IPS DF 6.9 (cell line): ENCODE data around the gene SLC25A48.
"Not testable (repeated sequence)": the region's sequence is repeated elsewhere in the genome, so short reads cannot be mapped to it uniquely, and the experiment has no call there.

ENCODE experiments used
- DNase-seq: peaks from one replicate; pipeline ENCODE4 v3.0.0-alpha.2; 2013; ENCODE audit warnings: low read depth, low spot score
- H3K27ac ChIP-seq: one replicate; pipeline ENCODE4 v1.5.1; 2013; ENCODE audit warnings: low read length, control low read depth
- H3K27me3 ChIP-seq: 2 replicates; pipeline ENCODE4 v1.6.1; 2013; ENCODE audit warnings: mild to moderate bottlenecking, low read length; ENCODE audit not compliant: control insufficient read depth, insufficient read depth
- H3K36me3 ChIP-seq: 2 replicates; pipeline ENCODE4 v1.6.1; 2013; ENCODE audit warnings: low read length; ENCODE audit not compliant: control insufficient read depth, insufficient read depth
- H3K4me1 ChIP-seq: 2 replicates; pipeline ENCODE4 v1.6.1; 2013; ENCODE audit warnings: low read length; ENCODE audit not compliant: control insufficient read depth, insufficient read depth
- H3K4me3 ChIP-seq: 2 replicates; pipeline ENCODE4 v1.5.1; 2013; ENCODE audit warnings: mild to moderate bottlenecking, low read length
- H3K9me3 ChIP-seq: 2 replicates; pipeline ENCODE4 v1.6.1; 2013; ENCODE audit warnings: low read length, inconsistent platforms; ENCODE audit not compliant: control insufficient read depth, insufficient read depth
- WGBS: extraction: QIAGEN DNeasy Blood & Tissue Kit; methylation state at CpG from one replicate; pipeline ENCODE4 v1.1.7; 2013; ENCODE audit warnings: mixed read lengths, missing lambda C conversion rate; ENCODE audit not compliant: insufficient read length, insufficient coverage; 5-methylcytosine and 5-hydroxymethylcytosine counted together

SLC25A48 gene

DNA sequence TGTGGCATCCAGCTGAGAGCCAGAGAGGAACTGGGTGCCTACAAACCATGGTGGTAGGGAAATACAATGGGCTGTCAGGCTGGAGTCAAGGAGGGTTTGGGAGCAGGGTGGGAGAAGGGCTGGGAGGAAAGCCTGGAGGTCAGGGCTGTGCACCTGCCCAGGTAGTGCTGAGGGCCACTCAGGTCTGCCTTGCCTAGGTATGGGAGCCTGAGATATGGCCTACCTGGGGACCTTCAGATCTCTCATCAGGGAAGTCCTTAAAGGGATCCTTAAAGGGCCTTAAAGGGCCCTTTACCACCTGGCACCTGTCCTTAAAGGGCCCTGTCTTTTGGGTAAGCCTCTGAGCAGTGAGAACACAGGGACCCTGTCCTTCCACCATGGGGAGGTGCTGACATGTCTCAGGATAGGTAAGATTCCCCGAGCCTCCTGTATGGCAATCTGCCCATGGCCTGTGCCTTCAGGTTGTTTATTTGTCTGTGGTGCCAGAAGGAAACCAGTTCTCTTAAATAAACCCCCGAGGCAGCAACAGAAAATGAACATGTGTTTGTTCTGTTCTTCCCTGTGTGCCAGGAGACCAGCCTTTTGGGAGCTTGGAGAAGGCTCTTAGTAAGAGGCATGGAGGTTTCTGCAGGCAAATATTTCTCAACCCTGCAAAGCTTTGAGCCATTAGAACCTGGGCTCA lies 23.3 kb downstream of the SLC25A48 start:
- no peaks in the 10 kb centered on the region for H3K4me1 ChIP-seq
- DNase-seq, result no peak
- whole genome bisulfite sequencing, result no CpG with 5 or more reads among the region's 2 CpGs
- no peaks in the 10 kb centered on the region for H3K36me3 ChIP-seq
- no peak overlapping the region for H3K4me3 ChIP-seq
- H3K27me3 ChIP-seq, result no peaks in the 10 kb centered on the region
- no peak overlapping the region for H3K27ac ChIP-seq
- H3K9me3 ChIP-seq, result no peaks in the 10 kb centered on the region

DNA sequence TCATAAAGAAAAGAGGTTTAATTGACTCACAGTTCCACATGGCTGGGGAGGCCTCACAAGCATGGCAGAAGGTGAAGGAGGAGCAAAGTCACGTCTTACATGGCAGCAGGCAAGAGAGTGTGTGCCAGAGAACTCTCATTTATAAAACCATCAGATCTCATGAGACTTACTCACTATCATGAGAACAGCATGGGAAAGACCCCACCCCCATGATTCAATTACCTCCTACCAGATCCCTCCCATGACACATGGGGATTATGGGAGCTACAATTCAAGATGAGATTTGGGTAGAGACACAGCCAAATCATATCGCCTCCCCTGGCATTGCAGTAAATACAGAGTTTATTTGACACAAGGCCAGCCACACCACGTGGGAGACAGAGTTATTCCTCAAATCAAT lies 24.7 kb downstream of the SLC25A48 start:
- not testable (repeated sequence) for H3K4me1 ChIP-seq, DNase-seq, H3K4me3 ChIP-seq, H3K27ac ChIP-seq, H3K36me3 ChIP-seq, H3K9me3 ChIP-seq, H3K27me3 ChIP-seq
- no CpG with 5 or more reads among the region's 3 CpGs for WGBS

DNA sequence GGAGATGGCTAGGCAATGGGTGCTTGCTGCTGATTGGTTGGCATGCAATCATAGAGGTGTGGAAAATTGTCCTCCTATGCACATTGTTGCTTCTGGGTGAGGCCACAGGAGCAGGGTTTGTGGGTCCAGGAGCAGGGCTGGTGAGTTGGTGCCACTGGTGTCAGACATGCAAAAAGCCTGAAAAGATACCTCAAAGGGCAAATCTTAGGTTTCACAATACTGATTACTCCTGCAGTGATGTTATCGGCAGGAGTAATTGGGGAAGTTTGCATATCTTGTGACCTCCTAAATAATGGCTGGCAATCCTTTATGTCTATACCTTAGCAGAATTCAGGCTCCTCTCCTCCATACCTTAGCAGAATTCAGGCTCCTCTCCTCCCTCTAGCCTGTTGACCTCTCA lies 25.2 kb downstream of the SLC25A48 start:
- no peak overlapping the region for H3K27ac ChIP-seq
- no peaks in the 10 kb centered on the region for H3K27me3 ChIP-seq
- H3K4me3 ChIP-seq, result no peak overlapping the region
- DNase-seq, result no peak
- no peaks in the 10 kb centered on the region for H3K9me3 ChIP-seq
- no peaks in the 10 kb centered on the region for H3K4me1 ChIP-seq
- no CpG with 5 or more reads among the region's 1 CpG for WGBS
- no peaks in the 10 kb centered on the region for H3K36me3 ChIP-seq

DNA sequence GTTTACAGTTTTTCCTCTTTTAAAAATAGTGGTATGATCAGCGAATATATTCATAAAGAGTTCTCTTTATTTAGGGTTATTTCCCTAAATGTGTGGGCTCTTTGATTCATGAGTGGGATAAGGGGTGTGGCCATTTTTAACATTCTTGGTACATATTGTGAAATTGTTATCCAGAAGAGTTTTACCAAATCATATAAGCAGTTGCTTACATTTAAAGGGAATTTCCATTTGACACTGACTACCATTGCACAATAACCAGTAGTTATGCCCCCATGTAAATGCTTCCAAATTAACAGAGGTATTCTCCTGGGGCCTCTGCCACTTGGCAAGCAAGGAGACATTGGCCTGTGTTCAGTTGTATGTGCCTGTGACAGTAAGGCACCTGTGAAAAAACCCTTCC lies 27.2 kb downstream of the SLC25A48 start:
- Histone ChIP-seq H3K4me3 (no peak overlapping the region), H3K27me3 (no peaks in the 10 kb centered on the region), H3K4me1 (no peaks in the 10 kb centered on the region), H3K36me3 (no peaks in the 10 kb centered on the region), H3K9me3 (no peaks in the 10 kb centered on the region), H3K27ac (no peak overlapping the region)
- DNase-seq, result no peak
- WGBS, result no CpG with 5 or more reads among the region's 1 CpG

DNA sequence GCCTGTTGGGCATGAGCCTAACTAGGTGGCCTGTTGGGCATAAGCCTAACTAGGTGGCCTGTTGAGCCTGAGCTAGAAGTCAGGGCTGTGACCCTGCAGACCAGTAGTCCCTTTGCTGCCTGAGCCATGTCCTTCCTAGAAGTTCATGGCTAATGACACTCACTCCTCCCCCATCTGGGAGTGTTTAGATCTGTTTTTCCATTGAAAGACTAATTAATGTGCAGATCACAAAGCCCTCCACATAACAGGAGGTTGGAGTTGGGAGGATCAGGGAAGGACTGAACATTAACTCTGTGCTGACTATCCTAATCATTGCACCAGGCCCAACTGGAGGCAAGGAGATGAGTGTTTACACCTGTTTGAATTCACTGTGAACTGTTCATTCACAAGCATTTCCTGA lies 27.6 kb downstream of the SLC25A48 start:
- Histone ChIP-seq H3K9me3 (no peaks in the 10 kb centered on the region), H3K4me3 (no peak overlapping the region), H3K36me3 (no peaks in the 10 kb centered on the region), H3K27ac (no peak overlapping the region), H3K27me3 (no peaks in the 10 kb centered on the region), H3K4me1 (no peaks in the 10 kb centered on the region)
- no peak for DNase-seq

DNA sequence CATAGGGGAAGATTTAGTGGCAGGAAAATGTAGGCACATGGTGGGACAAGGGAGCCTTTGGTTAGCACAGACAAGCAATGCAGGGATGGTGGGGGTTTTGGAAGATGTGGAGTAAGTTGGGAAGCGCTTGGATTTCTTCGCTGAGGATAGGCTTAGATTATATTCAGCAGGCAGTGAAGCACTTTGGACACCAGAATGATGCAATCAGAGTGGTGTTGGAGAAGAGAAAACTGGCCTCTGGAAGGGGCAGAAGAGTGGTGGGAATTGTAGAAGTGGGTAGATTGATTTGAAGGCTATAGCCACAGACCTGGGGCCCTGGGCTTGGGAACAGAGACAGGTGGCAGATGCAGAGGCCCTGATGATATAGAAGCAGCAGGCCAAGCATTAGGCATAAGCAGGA lies 28.3 kb downstream of the SLC25A48 start:
- H3K4me1 ChIP-seq, result no peaks in the 10 kb centered on the region
- no peak for DNase-seq
- H3K36me3 ChIP-seq, result no peaks in the 10 kb centered on the region
- H3K9me3 ChIP-seq, result no peaks in the 10 kb centered on the region
- no peak overlapping the region for H3K27ac ChIP-seq
- no peaks in the 10 kb centered on the region for H3K27me3 ChIP-seq
- WGBS, result no CpG with 5 or more reads among the region's 2 CpGs
- no peak overlapping the region for H3K4me3 ChIP-seq

DNA sequence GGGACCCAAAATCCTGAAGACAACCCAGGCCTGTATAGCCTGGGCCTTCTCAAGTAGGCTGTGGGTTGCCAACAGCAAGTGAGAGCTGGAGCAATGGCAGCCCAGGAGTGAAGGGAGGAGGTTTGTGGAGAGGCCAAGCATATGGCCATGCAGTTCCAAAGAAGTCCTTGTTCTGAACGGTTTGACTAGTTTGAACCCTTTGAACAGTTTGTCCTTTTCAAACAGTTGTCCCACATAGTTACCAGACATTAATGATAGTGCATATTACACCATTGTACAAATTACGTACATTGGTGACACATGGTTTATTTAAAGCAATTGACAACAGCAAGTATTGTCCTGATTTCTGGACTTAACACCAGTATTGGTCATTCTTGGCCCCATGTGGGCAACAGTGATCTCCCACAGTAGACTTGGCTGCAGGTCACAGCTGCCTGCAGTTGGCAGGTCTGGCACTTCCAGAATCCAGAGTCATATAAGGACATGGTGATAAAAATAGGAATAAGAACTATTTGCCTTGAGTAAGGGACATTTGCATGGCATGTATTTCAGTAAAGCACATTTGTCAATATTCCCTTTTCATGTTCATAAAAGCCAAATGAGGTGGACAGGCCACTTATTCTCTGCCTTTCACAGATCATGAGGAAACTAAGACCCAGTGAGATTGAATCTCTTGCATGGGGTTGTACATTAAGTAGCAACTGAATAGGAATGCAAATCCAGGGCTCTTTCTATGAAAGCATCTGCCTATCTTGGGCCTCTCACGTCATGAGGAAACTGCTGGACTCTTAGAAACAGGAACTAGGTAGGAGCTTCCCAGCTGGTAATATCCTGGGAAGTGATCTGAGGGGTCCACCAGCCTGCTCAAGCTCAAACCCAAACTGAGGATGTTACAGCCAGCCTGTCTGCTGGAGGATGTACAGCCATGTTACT lies 30.3 kb downstream of the SLC25A48 start:
- Histone ChIP-seq H3K27ac (no peak overlapping the region), H3K36me3 (no peaks in the 10 kb centered on the region), H3K27me3 (no peaks in the 10 kb centered on the region), H3K4me1 (no peaks in the 10 kb centered on the region), H3K4me3 (no peak overlapping the region), H3K9me3 (no peaks in the 10 kb centered on the region)
- no CpG with 5 or more reads among the region's 3 CpGs for WGBS
- DNase-seq, result no peak

DNA sequence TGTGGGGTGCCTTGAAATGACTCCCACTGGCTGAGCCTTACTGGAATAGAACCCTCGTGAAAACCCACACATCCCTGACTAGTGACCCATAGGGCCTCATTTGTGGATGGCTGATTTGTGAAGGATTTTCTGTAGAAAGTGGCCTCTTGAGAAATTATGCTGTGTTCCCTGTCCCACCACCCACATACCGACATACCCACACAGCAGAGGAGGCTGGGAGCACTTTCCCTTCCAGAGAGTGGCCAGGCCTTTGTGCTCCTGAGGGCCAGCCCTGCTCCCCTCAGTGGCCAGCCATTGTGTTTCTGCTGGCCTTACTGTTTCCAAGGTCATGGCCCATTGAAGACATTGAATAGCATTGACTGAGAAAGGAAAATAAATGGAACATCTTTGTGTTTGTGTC lies 31.6 kb downstream of the SLC25A48 start:
- Histone ChIP-seq H3K27ac (no peak overlapping the region), H3K27me3 (no peaks in the 10 kb centered on the region), H3K9me3 (no peaks in the 10 kb centered on the region), H3K36me3 (no peaks in the 10 kb centered on the region), H3K4me3 (no peak overlapping the region), H3K4me1 (no peaks in the 10 kb centered on the region)
- DNase-seq, result no peak
- no CpG with 5 or more reads among the region's 2 CpGs for WGBS

DNA sequence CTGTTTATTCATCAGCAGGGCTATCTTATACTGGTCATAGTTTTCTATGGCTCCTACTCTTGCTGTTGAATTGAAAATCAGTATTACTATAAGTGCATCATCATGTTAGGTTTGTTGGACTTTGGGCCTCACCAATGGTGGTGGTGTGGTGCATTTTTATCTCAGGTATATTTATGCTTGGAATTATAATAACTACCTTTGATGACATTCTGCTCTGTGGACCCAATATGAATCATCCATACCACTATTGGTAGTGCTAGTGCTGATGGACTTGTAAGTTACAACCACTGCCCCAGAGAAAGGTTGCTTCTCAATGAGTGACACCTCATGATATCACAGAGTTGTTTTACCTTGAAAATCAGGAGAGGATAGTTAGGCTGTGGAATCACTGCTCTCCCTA lies 33.1 kb downstream of the SLC25A48 start:
- no peaks in the 10 kb centered on the region for H3K27me3 ChIP-seq
- no peaks in the 10 kb centered on the region for H3K9me3 ChIP-seq
- no peak for DNase-seq
- H3K4me1 ChIP-seq, result no peaks in the 10 kb centered on the region
- H3K36me3 ChIP-seq, result no peaks in the 10 kb centered on the region
- no peak overlapping the region for H3K4me3 ChIP-seq
- no peak overlapping the region for H3K27ac ChIP-seq

DNA sequence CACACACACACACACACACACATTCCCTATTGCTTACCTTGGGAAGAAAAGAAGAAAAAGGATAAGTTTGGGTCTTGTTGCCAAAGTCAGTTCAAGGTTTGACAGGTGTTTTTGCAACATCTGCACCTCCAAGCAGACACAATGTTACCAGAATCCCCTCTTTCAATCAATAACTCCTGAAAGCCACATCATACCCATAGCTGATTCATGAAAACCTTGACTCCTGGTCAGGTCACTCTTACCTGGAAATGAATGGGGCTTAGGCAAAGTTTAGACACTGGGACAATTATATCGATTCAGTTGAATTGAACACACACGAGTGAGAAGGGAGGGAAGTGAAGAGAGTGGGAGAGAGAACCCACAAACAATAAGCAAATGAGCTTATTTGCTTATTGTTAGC lies 34.2 kb downstream of the SLC25A48 start:
- Histone ChIP-seq H3K27me3 (no peaks in the 10 kb centered on the region), H3K4me1 (no peaks in the 10 kb centered on the region), H3K4me3 (no peak overlapping the region), H3K27ac (no peak overlapping the region), H3K9me3 (no peaks in the 10 kb centered on the region), H3K36me3 (no peaks in the 10 kb centered on the region)
- no peak for DNase-seq
- WGBS, result no CpG with 5 or more reads among the region's 2 CpGs

DNA sequence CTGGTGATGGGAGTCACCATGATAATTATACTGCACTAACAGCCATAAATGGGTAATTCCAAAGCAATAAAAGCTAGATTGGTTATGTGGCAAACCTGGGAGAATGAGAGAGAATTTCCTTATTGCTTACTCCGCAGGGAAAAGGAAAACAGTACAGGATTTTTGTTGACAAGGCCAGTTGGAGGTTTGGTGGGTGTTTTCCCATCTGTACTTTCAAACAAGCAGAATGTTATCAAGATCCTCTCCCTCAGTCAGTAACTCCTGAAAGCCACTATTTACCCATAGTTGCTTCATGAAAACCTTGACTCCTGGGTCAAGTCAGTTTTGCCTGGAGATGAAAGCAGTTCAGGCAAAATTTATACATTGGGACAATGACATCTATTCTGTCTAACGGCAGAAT lies 34.8 kb downstream of the SLC25A48 start:
- no CpG with 5 or more reads among the region's 2 CpGs for WGBS
- no peak for DNase-seq

More for the DNA sequence above, 34.8 kb downstream of the SLC25A48 start:
- Histone ChIP-seq H3K36me3 (no peaks in the 10 kb centered on the region), H3K4me1 (no peaks in the 10 kb centered on the region), H3K27me3 (no peaks in the 10 kb centered on the region), H3K27ac (no peak overlapping the region), H3K9me3 (no peaks in the 10 kb centered on the region), H3K4me3 (no peak overlapping the region)
